Endothelial cell of umbilical vein (primary cell): Measurements from ENCODE around the gene UST. TPM values are rescaled to one million over a fixed set of nuclear protein-coding genes. Genes with fewer than 3 reads are reported as not detected.
"Not testable (repeated sequence)": the region's sequence is repeated elsewhere in the genome, so short reads cannot be mapped to it uniquely, and the experiment has no call there.

Experiments
- BruUV-seq: library from RNA; stranded (reverse); fragments of 400-500 nt; replicated peaks from 2 replicates; lab custom pipeline; 2021; lab: Mats Ljungman, UMichigan
- CTCF ChIA-PET: fragments of 300-600, 350-600 bp; sonication (Branson Sonifier 250); formaldehyde crosslinking; loops from one replicate; lab custom pipeline; 2021; ENCODE audit warnings: antibody characterized with exemption, inconsistent platforms; lab: Charles Lee
- POLR2A ChIA-PET: fragments of 300-600, 350-600 bp; sonication (Branson Sonifier 250); formaldehyde crosslinking; loops from one replicate; lab custom pipeline; 2021; ENCODE audit warnings: antibody characterized with exemption, inconsistent platforms; lab: Charles Lee
- DNase-seq: peaks from one replicate; pipeline ENCODE4 v3.0.0-alpha.2; 2011; ENCODE audit warnings: low read depth, low spot score
- FAIRE-seq: peaks from 2 replicates; lab custom pipeline; 2011; peaks lifted over from hg19 to GRCh38; lab: Jason Lieb, UNC
- H2AFZ ChIP-seq: 2 replicates; pipeline ENCODE4 v1.6.0; 2012; ENCODE audit warnings: low read depth, low read length, control low read depth, inconsistent platforms
- H3K27ac ChIP-seq: 2 replicates; pipeline ENCODE4 v1.5.1; 2011; ENCODE audit warnings: low read depth, mild to moderate bottlenecking, control low read depth, low read length, moderate library complexity; ENCODE audit not compliant: insufficient read depth
- H3K27me3 ChIP-seq, 2 experiments: 2 replicates each; pipeline versions ENCODE4 v1.6.0 to v1.6.1; 2011; ENCODE audit warnings: low read length in 2 of 2, mixed read lengths in 1 of 2; ENCODE audit not compliant: control insufficient read depth in 2 of 2, insufficient read depth in 2 of 2
- H3K36me3 ChIP-seq, 2 experiments: 2 replicates in 1 of 2; 3 replicates in 1 of 2; pipeline ENCODE4 v1.5.1; 2011; ENCODE audit warnings: low read length in 2 of 2, mild to moderate bottlenecking in 1 of 2, moderate library complexity in 1 of 2; ENCODE audit not compliant: control insufficient read depth in 2 of 2, insufficient read depth in 2 of 2; ENCODE audit errors: extremely low read depth in 1 of 2
- H3K4me1 ChIP-seq: 3 replicates; pipeline ENCODE4 v1.5.1; 2011; ENCODE audit warnings: mild to moderate bottlenecking, low read length; ENCODE audit not compliant: control insufficient read depth, insufficient read depth; ENCODE audit errors: extremely low read depth
- H3K4me2 ChIP-seq: 2 replicates; pipeline ENCODE4 v1.6.1; 2011; ENCODE audit warnings: low read length, control low read depth, mixed read lengths; ENCODE audit not compliant: insufficient read depth
- H3K4me3 ChIP-seq, 3 experiments: fragments of 200-600 bp in 1 of 3; sonication (generic), shearing (Covaris generic) in 1 of 3; replicated peaks in 1 of 3; 2 replicates each; pipeline ENCODE4 v1.5.1; 2011 to 2016; ENCODE audit warnings: control low read depth in 3 of 3, low read length in 3 of 3, mild to moderate bottlenecking in 2 of 3, inconsistent platforms in 1 of 3, low read depth in 1 of 3, moderate library complexity in 1 of 3; ENCODE audit not compliant: insufficient read depth in 1 of 3
- H3K79me2 ChIP-seq: 2 replicates; pipeline ENCODE4 v1.6.0; 2012; ENCODE audit warnings: low read length, inconsistent platforms; ENCODE audit not compliant: control insufficient read depth, insufficient read depth
- H3K9ac ChIP-seq: replicated peaks from 2 replicates; pipeline ENCODE3; 2011; ENCODE audit warnings: low read length, control low read depth; ENCODE audit not compliant: insufficient read depth; ENCODE audit errors: extremely low read depth
- H3K9me1 ChIP-seq: replicated peaks from 3 replicates; pipeline ENCODE4 v1.6.0; 2011; ENCODE audit warnings: mild to moderate bottlenecking, low read length; ENCODE audit not compliant: control insufficient read depth, insufficient read depth; ENCODE audit errors: extremely low read depth
- H3K9me3 ChIP-seq: replicated peaks from 2 replicates; pipeline ENCODE4 v1.5.1; 2012; ENCODE audit warnings: low read length, inconsistent platforms; ENCODE audit not compliant: control insufficient read depth, insufficient read depth
- H4K20me1 ChIP-seq: replicated peaks from 2 replicates; pipeline ENCODE3; 2011; ENCODE audit warnings: mild to moderate bottlenecking, low read length; ENCODE audit not compliant: control insufficient read depth, insufficient read depth; ENCODE audit errors: extremely low read depth
- CTCF ChIP-seq, 2 donors: IDR thresholded peaks; 1 replicate in 1 of 2; 2 replicates in 1 of 2; pipeline ENCODE4 v1.5.1; 2011; ENCODE audit warnings: low read length in 2 of 2, mild to moderate bottlenecking in 2 of 2, moderate library complexity in 2 of 2, control low read depth in 1 of 2, inconsistent platforms in 1 of 2, low read depth in 1 of 2; ENCODE audit not compliant: insufficient read depth in 1 of 2; ENCODE audit errors: extremely low read depth in 1 of 2
- EZH2 ChIP-seq: IDR thresholded peaks from 2 replicates; pipeline ENCODE4 v1.6.1; 2012; ENCODE audit warnings: borderline replicate concordance, low read depth, mild to moderate bottlenecking, moderate library complexity, low read length, inconsistent platforms; ENCODE audit not compliant: severe bottlenecking
- FOS ChIP-seq: IDR thresholded peaks from 2 replicates; pipeline ENCODE4 v1.6.1; 2011; ENCODE audit warnings: mild to moderate bottlenecking, low read length, moderate library complexity, borderline replicate concordance; ENCODE audit not compliant: insufficient read depth
- GATA2 ChIP-seq: IDR thresholded peaks from 2 replicates; pipeline ENCODE4 v1.7.0; 2011; ENCODE audit warnings: low read depth, mild to moderate bottlenecking, moderate library complexity, mixed read lengths, low read length; ENCODE audit not compliant: insufficient read length, insufficient read depth
- JUN ChIP-seq: IDR thresholded peaks from 2 replicates; pipeline ENCODE4 v1.6.1; 2011; ENCODE audit warnings: borderline replicate concordance, low read depth; ENCODE audit not compliant: insufficient read length, insufficient read depth
- MAX ChIP-seq: IDR thresholded peaks from 2 replicates; pipeline ENCODE4 v1.6.1; 2011; ENCODE audit not compliant: insufficient read depth, insufficient read length
- MYC ChIP-seq: IDR thresholded peaks from one replicate; pipeline ENCODE4 v1.6.1; 2011; ENCODE audit warnings: mild to moderate bottlenecking, low read depth, low read length
- POLR2AphosphoS5 ChIP-seq: IDR thresholded peaks from 2 replicates; pipeline ENCODE4 v1.6.1; 2012; ENCODE audit warnings: low read depth, mild to moderate bottlenecking, control low read depth, low read length, moderate library complexity; ENCODE audit not compliant: insufficient read depth
- dilution Hi-C: fragments of 300-500 bp; cut with MboI; formaldehyde crosslinking; loops from one replicate; pipeline ENCODE4 v1.15.0; 2019; ENCODE audit warnings: low sequenced_read_pairs; ENCODE audit not compliant: extremely low pct_ligation_motif_present
- intact Hi-C: fragments of 100-400 bp; cut with micrococcal nuclease; formaldehyde crosslinking; loops from one replicate; pipeline ENCODE4 v1.10.0; 2022
- polyA plus RNA-seq, 4 experiments: library from polyadenylated mRNA; depleted of rRNA in 3 of 4; stranded (reverse) in 3 of 4; unstranded in 1 of 4; fragments of >200 nt; gene quantifications; 2 replicates each; pipeline versions ENCODE4 v1.2.1 to v1.2.3, GENCODE V29; 2011 to 2012; ENCODE audit warnings: missing spikeins in 1 of 4
- total RNA-seq: library from RNA; stranded (reverse); gene quantifications from 2 replicates; pipeline ENCODE4 v1.2.3, GENCODE V29; 2021

The UST gene
- total and polyA plus RNA-seq, 2 donors (not counting 3 experiments of a cell fraction or from before 2014, with no cell fraction given): 0.26 to 0.84 TPM

GRCh38 chr6:148849449-148849848 is 102.6 kb downstream of the UST start:
- intact Hi-C loops, FAIRE-seq, H3K79me2 ChIP-seq, H4K20me1 ChIP-seq, DNase-seq, H3K36me3 ChIP-seq, BruUV-seq, H3K27me3 ChIP-seq, H3K4me2 ChIP-seq, CTCF ChIA-PET, H3K9ac ChIP-seq, dilution Hi-C loops, H3K4me3 ChIP-seq, H3K9me3 ChIP-seq, H3K9me1 ChIP-seq, H2AFZ ChIP-seq, H3K4me1 ChIP-seq, H3K27ac ChIP-seq, POLR2A ChIA-PET: not testable (repeated sequence)

GRCh38 chr6:148850964-148851363 is 104.1 kb downstream of the UST start:
- dilution Hi-C loops (no loop called here), intact Hi-C loops (no loop called here)
- H3K4me3 ChIP-seq: no peak overlapping the region
- POLR2A ChIA-PET: no interaction called here
- H3K4me1 ChIP-seq: no peaks in the 10 kb centered on the region
- no TSS peak for BruUV-seq
- H3K36me3 ChIP-seq: no peaks in the 10 kb centered on the region
- H3K9me3 ChIP-seq: no peaks in the 10 kb centered on the region
- H3K9me1 ChIP-seq: no peaks in the 10 kb centered on the region
- FAIRE-seq (no peak), DNase-seq (no peak)
- CTCF ChIA-PET: no interaction called here
- no peaks in the 10 kb centered on the region for H3K79me2 ChIP-seq
- no peak overlapping the region for H3K9ac ChIP-seq
- no peak overlapping the region for H2AFZ ChIP-seq
- H3K4me2 ChIP-seq: no peak overlapping the region
- no peaks in the 10 kb centered on the region for H3K27me3 ChIP-seq
- TF ChIP-seq CTCF (IDR thresholded peaks at IDR 0.05; ENCODE audit: extremely low read depth in 1 of 2, insufficient read depth in 1 of 2, low read depth in 1 of 2, low read length in 2 of 2) (no peak), MYC (no peak), FOS (no peak), GATA2 (no peak), MAX (no peak), POLR2AphosphoS5 (no peak), JUN (no peak), EZH2 (no peak)
- no peaks in the 10 kb centered on the region for H4K20me1 ChIP-seq
- no peak overlapping the region for H3K27ac ChIP-seq
